Measurements from ENCODE around the gene EIF6.

The EIF6 gene

DNA sequence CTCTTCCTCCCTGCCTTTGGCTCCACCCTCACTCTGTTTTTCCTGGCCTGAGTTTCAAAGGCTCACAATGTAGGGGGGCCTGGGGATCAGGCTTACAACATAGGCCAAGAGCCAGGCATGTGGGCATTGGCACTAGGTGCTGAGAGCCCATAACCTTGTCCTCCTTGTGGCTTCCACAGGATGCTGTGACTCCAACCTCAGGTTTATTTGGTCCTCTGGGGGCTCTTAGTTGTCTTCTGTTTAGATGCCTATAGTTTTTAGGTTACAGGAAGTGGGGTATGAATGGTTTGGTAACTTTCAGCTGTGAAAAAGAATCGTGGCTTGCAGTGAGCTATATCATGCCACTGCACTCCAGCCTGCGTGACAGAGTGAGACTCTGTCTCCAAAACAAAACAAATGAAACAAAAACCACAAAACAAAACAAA is 32.5 kb downstream of the EIF6 start:
- H3K4me3 ChIP-seq (replicated peaks; ENCODE audit: low read depth, low read length) = no peak overlapping the region
- TF ChIP-seq CTCF (IDR thresholded peaks at IDR 0.05; ENCODE audit: low read depth, low read length, missing control alignments) = no peak
- DNase-seq (ENCODE audit: extremely low read depth, low read depth) = no peak

DNA sequence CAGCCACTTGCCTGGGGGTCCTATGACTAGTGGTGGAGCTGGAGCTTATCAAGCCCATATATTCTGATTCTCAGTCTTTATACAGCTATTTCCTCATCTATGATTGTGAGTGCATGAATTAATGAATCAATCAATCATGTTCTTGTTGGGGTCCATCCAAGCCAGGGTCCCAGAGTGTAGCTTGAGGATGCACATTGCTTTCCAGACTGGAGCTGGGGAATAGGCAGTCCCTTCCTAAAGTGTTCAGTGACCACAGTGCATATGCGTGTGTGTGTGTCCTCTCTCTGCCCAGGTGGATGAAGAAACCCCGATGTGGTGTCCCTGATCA is 33.0 kb downstream of the EIF6 start:
- TF ChIP-seq CTCF (IDR thresholded peaks at IDR 0.05; ENCODE audit: low read depth, low read length, missing control alignments) = no peak
- no peak for DNase-seq (ENCODE audit: extremely low read depth, low read depth)
- no peak overlapping the region for H3K4me3 ChIP-seq (replicated peaks; ENCODE audit: low read depth, low read length)

DNA sequence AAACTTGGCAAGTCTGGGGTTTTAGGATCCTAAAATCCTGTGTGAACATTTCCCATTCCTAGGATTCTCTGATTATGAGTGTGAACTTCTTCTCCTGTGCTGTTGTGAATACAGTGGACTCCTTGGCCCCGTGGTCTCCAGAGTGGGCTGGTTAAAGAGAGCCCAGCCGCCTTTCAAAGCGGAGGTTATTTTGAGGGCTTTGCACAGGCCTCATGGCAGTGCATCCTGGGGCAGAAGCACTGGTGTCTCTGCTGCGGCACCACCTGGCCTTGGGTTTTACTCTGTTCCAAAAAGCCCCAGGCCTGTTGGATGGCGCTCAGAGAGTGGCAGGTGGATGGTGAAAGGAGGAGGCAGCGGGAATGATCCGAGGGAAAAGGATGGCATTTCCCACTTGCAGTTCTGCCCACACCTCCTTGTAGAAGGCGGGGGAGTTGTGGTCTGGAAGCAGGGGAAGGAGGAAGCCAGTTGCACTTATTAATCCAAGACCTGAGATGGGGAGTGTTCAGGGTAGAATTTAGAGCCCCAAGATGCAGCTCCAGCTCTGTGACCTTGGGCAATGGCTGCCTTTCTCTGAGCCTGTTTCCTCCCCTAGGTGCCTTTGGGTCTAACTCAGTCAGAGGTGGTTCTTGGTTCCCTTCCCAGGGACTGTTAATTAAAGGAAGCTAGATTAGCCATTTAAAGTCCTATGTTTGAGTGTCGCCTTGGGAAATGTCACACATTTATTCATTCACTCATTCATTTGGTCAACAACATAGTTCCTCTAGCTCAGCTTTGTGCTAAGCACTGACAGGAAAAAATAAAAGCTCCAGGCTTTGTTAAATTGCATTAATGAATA is 35.7 kb downstream of the EIF6 start:
- DNase-seq (ENCODE audit: extremely low read depth, low read depth) = no peak
- no peak overlapping the region for H3K4me3 ChIP-seq (replicated peaks; ENCODE audit: low read depth, low read length)
- no peak for TF ChIP-seq CTCF (IDR thresholded peaks at IDR 0.05; ENCODE audit: low read depth, low read length, missing control alignments)

DNA sequence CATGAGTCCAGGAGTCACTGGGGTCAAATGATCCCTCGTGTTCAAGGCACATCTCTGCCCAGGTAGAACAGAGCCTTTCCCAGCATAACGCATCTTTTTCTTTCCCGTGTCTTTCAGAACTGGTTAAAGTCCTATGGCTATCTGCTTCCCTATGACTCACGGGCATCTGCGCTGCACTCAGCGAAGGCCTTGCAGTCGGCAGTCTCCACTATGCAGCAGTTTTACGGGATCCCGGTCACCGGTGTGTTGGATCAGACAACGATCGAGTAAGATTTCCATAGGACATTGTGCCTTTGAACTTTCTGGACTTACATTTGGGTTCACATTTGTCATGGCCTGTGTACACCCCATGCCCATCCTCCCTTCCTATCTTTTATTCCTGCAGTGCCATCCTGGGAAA is 37.8 kb downstream of the EIF6 start:
- no peak for TF ChIP-seq CTCF (IDR thresholded peaks at IDR 0.05; ENCODE audit: low read depth, low read length, missing control alignments)
- H3K4me3 ChIP-seq (replicated peaks; ENCODE audit: low read depth, low read length) = no peak overlapping the region
- no peak for DNase-seq (ENCODE audit: extremely low read depth, low read depth)

DNA sequence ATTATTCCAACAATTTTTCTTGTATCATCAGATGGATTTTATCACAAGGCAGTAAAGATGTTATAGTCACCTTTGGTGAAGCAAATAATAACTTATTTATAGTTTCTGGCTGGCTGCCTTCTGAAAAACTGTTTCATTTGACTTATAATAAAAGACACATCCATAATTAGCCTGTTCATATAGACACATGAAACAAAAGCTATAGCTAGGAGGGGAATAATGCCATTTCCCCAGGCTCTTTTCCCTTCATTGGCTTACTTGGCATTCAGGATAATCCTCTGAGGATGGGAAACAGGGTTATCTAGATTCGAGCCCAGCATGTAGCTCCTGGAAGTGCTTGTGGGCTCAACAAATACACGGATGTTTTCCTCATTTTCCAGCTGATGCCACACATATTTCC is 40.6 kb downstream of the EIF6 start:
- DNase-seq (ENCODE audit: extremely low read depth, low read depth) = no peak

GRCh38 chr20:35243317-35243716 is 41.3 kb downstream of the EIF6 start:
- no peak for DNase-seq (ENCODE audit: extremely low read depth, low read depth)
- no peak for TF ChIP-seq CTCF (IDR thresholded peaks at IDR 0.05; ENCODE audit: low read depth, low read length, missing control alignments)

More for the DNA sequence above, 40.6 kb downstream of the EIF6 start:
- H3K4me3 ChIP-seq (replicated peaks; ENCODE audit: low read depth, low read length) = no peak overlapping the region
- TF ChIP-seq CTCF (IDR thresholded peaks at IDR 0.05; ENCODE audit: low read depth, low read length, missing control alignments) = no peak

More at GRCh38 chr20:35243317-35243716, 41.3 kb downstream of the EIF6 start:
- no peak overlapping the region for H3K4me3 ChIP-seq (replicated peaks; ENCODE audit: low read depth, low read length)

Data from HFF-Myc (cell line).